HL-60 (cell line): Measurements from ENCODE around the gene KIR2DL4.

Experiments
- GABPA ChIP-seq: IDR thresholded peaks from 2 replicates; pipeline ENCODE4 v1.6.1; 2012; ENCODE audit warnings: low read depth
- POLR2AphosphoS5 ChIP-seq: IDR thresholded peaks from 2 replicates; pipeline ENCODE4 v1.6.1; 2012; ENCODE audit warnings: low read depth
- TF ChIP-seq, protein P1 (sequence below): IDR thresholded peaks from one replicate; pipeline ENCODE4 v1.5.1; 2011; ENCODE audit warnings: low read length, control low read depth, inconsistent platforms; ENCODE audit not compliant: insufficient read depth
- TF ChIP-seq, protein P2 (sequence below): IDR thresholded peaks from 2 replicates; pipeline ENCODE4 v1.6.1; 2012; ENCODE audit warnings: low read depth; ENCODE audit not compliant: insufficient replicate concordance

DNA sequence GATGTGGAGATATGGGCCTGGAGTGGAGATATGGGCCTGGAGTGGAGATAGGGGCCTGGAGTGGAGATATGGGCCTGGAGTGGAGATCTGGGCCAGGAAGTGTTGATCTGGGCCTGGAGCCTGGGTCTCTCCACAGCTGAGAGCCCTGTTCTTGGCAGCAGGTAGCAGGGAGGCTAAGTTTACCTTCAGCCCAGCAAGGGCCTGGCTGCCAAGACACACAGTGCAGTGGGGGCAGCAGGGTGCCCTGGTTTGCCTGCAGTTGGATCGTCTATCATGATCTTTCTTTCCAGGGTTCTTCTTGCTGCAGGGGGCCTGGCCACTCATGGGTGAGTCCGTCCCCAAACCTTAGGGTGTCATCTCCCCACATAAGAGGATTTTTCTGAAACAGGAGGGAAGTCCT, 47.5 kb downstream of the KIR2DL4 start:
- TF ChIP-seq, protein P1, sequence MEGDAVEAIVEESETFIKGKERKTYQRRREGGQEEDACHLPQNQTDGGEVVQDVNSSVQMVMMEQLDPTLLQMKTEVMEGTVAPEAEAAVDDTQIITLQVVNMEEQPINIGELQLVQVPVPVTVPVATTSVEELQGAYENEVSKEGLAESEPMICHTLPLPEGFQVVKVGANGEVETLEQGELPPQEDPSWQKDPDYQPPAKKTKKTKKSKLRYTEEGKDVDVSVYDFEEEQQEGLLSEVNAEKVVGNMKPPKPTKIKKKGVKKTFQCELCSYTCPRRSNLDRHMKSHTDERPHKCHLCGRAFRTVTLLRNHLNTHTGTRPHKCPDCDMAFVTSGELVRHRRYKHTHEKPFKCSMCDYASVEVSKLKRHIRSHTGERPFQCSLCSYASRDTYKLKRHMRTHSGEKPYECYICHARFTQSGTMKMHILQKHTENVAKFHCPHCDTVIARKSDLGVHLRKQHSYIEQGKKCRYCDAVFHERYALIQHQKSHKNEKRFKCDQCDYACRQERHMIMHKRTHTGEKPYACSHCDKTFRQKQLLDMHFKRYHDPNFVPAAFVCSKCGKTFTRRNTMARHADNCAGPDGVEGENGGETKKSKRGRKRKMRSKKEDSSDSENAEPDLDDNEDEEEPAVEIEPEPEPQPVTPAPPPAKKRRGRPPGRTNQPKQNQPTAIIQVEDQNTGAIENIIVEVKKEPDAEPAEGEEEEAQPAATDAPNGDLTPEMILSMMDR = no peak
- TF ChIP-seq, protein P2, sequence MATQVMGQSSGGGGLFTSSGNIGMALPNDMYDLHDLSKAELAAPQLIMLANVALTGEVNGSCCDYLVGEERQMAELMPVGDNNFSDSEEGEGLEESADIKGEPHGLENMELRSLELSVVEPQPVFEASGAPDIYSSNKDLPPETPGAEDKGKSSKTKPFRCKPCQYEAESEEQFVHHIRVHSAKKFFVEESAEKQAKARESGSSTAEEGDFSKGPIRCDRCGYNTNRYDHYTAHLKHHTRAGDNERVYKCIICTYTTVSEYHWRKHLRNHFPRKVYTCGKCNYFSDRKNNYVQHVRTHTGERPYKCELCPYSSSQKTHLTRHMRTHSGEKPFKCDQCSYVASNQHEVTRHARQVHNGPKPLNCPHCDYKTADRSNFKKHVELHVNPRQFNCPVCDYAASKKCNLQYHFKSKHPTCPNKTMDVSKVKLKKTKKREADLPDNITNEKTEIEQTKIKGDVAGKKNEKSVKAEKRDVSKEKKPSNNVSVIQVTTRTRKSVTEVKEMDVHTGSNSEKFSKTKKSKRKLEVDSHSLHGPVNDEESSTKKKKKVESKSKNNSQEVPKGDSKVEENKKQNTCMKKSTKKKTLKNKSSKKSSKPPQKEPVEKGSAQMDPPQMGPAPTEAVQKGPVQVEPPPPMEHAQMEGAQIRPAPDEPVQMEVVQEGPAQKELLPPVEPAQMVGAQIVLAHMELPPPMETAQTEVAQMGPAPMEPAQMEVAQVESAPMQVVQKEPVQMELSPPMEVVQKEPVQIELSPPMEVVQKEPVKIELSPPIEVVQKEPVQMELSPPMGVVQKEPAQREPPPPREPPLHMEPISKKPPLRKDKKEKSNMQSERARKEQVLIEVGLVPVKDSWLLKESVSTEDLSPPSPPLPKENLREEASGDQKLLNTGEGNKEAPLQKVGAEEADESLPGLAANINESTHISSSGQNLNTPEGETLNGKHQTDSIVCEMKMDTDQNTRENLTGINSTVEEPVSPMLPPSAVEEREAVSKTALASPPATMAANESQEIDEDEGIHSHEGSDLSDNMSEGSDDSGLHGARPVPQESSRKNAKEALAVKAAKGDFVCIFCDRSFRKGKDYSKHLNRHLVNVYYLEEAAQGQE = no peak
- TF ChIP-seq POLR2AphosphoS5 = no peak
- no peak for TF ChIP-seq GABPA
